ENCODE data around the gene ALDH3A1.

DNA sequence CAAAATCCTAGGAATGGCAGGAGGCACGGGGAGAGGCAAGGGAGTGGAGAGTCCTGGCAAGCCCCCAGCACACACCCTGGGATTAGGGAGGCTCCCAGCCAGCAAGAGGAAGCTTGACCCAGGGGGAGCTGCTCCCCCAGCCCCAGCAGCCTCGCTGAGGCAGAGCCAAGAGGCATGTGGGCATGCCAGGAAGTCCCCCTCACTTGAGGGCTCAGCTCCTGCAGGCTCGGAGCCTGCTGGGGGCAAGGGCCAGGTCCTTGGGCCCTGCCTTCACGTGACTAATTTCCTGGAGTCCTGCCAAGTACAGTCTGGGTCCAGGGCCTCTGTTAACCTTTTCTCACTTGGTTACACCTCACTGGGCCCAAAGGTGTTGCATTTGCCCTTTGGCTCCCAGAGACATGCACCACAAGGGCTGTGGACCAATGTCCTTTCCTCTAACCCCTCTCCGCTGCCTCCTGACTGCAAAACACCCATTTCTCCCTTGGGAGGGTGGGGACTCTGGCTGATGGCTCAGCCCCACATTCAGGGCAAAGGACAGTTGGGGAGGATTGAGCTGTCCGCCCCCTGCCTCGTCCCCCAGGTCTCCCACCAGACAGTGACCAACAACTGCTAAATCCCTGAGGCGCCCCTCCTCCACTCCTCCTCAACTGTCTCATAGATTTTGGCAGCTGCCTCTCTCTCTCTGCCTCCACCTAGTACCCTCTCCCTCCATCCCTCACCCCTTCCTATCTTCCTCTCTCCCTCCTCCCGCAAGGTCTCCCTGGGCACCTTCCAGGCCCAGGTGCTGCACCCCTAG lies 27.3 kb downstream of the ALDH3A1 start:
- no peak for TF ChIP-seq POLR2A (IDR thresholded peaks at IDR 0.05)
- TF ChIP-seq, protein P1, sequence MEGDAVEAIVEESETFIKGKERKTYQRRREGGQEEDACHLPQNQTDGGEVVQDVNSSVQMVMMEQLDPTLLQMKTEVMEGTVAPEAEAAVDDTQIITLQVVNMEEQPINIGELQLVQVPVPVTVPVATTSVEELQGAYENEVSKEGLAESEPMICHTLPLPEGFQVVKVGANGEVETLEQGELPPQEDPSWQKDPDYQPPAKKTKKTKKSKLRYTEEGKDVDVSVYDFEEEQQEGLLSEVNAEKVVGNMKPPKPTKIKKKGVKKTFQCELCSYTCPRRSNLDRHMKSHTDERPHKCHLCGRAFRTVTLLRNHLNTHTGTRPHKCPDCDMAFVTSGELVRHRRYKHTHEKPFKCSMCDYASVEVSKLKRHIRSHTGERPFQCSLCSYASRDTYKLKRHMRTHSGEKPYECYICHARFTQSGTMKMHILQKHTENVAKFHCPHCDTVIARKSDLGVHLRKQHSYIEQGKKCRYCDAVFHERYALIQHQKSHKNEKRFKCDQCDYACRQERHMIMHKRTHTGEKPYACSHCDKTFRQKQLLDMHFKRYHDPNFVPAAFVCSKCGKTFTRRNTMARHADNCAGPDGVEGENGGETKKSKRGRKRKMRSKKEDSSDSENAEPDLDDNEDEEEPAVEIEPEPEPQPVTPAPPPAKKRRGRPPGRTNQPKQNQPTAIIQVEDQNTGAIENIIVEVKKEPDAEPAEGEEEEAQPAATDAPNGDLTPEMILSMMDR (IDR thresholded peaks at IDR 0.05), result no peak
